ENCODE results near the gene PARD3.
A peak's percentile ranks its signal among the peaks of the same experiment; 100 is the strongest.

The PARD3 gene

DNA sequence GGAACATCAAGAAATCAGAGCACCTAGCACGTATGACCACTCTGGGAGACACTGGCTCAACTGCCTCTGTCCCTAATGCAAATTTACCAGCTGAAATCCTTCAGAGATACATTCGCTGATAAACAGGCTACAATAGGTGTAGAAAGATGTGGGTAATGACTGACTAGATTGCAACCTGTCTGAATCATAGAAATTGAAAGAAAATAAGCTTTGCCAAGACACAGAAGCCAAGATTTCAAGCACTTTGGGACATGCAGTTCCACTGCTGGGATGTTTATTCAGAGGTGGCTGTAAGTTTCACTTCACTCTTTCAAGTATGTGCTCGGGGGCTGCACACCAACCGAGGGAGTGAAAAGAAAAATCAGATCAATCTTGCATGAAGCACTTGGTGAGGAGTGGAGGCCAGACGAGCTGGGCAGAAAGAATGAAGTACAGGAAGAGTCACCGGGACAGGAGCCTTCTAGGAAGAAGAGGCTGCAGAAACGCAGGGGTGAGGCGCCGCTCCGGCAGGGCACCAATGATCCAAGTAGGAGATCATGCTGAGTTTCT is 276.7 kb downstream of the PARD3 start:
- no peaks in the 10 kb centered on the region; the same call in 1 of the 2 replicates for H3K36me3 ChIP-seq (ENCODE audit: low read depth)
- no peak overlapping the region for H3K4me3 ChIP-seq (ENCODE audit: severe bottlenecking)
- TF ChIP-seq, protein P1, sequence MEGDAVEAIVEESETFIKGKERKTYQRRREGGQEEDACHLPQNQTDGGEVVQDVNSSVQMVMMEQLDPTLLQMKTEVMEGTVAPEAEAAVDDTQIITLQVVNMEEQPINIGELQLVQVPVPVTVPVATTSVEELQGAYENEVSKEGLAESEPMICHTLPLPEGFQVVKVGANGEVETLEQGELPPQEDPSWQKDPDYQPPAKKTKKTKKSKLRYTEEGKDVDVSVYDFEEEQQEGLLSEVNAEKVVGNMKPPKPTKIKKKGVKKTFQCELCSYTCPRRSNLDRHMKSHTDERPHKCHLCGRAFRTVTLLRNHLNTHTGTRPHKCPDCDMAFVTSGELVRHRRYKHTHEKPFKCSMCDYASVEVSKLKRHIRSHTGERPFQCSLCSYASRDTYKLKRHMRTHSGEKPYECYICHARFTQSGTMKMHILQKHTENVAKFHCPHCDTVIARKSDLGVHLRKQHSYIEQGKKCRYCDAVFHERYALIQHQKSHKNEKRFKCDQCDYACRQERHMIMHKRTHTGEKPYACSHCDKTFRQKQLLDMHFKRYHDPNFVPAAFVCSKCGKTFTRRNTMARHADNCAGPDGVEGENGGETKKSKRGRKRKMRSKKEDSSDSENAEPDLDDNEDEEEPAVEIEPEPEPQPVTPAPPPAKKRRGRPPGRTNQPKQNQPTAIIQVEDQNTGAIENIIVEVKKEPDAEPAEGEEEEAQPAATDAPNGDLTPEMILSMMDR (IDR thresholded peaks at IDR 0.05; ENCODE audit: poor library complexity, severe bottlenecking) = no peak
- no peak for DNase-seq (ENCODE audit: low spot score)
- no peaks in the 10 kb centered on the region for H3K4me1 ChIP-seq (ENCODE audit: insufficient read depth, poor library complexity, severe bottlenecking)
- peak overlapping the region; percentile 16 for H3K27ac ChIP-seq (ENCODE audit: poor library complexity, severe bottlenecking)
- peak; percentile 38; the same call in 2 of the 3 replicates for ATAC-seq (ENCODE audit: low read depth)
- H3K9me3 ChIP-seq (ENCODE audit: severe bottlenecking) = no peaks in the 10 kb centered on the region
- no peaks in the 10 kb centered on the region for H3K27me3 ChIP-seq (ENCODE audit: insufficient read depth, poor library complexity, severe bottlenecking)

DNA sequence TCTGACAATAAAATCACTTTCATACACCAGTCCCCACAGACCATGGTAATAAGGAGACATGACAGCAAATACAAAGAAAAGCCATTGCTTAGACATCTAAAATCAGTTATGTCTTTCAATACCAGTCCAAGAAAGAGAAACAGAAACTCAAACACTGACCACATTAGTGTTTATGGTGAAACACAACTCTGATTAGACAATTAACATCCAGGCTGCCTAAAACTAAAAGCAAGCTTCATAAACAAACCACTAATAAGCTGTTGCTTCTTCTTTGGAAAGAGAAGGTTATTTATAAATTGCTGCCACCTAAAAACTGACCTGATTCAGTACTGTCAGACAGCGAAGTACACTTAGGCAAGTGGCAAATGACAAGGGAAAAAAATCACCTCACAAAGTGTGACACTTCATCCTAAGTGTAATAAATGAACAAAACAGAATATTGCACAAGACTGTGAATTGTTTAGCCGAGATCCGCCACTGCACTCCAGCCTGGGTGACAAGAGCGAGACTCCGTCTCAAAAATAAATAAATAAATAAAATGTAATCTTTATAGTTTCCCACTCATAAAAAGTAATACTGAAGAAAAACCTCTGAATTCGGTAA is 277.4 kb downstream of the PARD3 start:
- Histone ChIP-seq H3K27ac (ENCODE audit: poor library complexity, severe bottlenecking) (peak overlapping the region; percentile 16), H3K4me1 (ENCODE audit: insufficient read depth, poor library complexity, severe bottlenecking) (no peaks in the 10 kb centered on the region), H3K27me3 (ENCODE audit: insufficient read depth, poor library complexity, severe bottlenecking) (no peaks in the 10 kb centered on the region)

DNA sequence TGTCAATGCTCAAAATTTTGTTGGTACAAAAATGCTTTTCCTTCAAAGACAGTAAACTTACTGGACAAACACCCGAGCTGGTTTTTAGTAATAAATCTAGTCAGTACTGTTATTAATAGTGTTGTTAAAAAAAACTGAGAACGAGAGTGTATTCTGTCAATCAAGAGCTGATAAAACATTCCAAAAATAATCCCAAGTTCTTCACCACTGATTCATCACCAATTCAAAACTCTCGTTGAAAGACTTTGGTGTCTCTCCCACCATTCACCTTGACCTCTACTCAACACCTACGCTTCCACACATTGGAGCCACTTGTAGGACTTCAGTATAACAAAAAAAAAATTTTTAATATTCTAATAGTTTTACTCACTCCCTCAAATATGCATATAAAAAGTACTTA is 279.2 kb downstream of the PARD3 start:
- Histone ChIP-seq H3K4me1 (ENCODE audit: insufficient read depth, poor library complexity, severe bottlenecking) (no peaks in the 10 kb centered on the region), H3K27me3 (ENCODE audit: insufficient read depth, poor library complexity, severe bottlenecking) (no peaks in the 10 kb centered on the region), H3K9me3 (ENCODE audit: severe bottlenecking) (no peaks in the 10 kb centered on the region), H3K27ac (ENCODE audit: poor library complexity, severe bottlenecking) (no peak overlapping the region), H3K4me3 (ENCODE audit: severe bottlenecking) (no peak overlapping the region), H3K36me3 (ENCODE audit: low read depth) (no peaks in the 10 kb centered on the region; the same call in 1 of the 2 replicates)
- DNase-seq (ENCODE audit: low spot score) (no peak), ATAC-seq (ENCODE audit: low read depth) (no peak)
- TF ChIP-seq, protein P1 (IDR thresholded peaks at IDR 0.05; ENCODE audit: poor library complexity, severe bottlenecking) = no peak

More for the DNA sequence above, 277.4 kb downstream of the PARD3 start:
- TF ChIP-seq, protein P1 (IDR thresholded peaks at IDR 0.05; ENCODE audit: poor library complexity, severe bottlenecking) = no peak
- no peak for DNase-seq (ENCODE audit: low spot score)
- H3K36me3 ChIP-seq (ENCODE audit: low read depth) = no peaks in the 10 kb centered on the region; the same call in 1 of the 2 replicates
- H3K4me3 ChIP-seq (ENCODE audit: severe bottlenecking) = no peak overlapping the region
- no peak for ATAC-seq (ENCODE audit: low read depth)
- no peaks in the 10 kb centered on the region for H3K9me3 ChIP-seq (ENCODE audit: severe bottlenecking)

DNA sequence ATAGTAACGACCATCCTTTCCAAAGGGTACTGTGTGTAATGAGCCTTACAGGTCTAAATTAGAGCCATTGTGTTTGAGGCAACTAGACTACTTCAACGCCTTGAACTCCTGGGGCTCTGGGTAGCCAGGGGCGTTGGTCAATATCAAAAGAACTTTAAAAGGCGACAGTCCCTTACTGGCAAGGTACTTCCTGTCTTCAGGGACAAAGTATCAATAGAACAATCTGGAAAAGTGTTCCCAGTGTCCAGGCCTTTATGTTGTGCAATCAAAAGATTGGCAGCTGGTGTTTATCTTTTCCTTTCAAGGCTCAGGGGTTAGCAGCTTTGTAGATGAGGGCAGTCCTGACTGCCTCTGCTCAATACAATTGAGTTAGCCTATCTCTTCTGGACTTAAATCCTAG is 284.3 kb downstream of the PARD3 start:
- ATAC-seq (ENCODE audit: low read depth) (no peak), DNase-seq (ENCODE audit: low spot score) (no peak)
- no peaks in the 10 kb centered on the region for H3K9me3 ChIP-seq (ENCODE audit: severe bottlenecking)
- no peak overlapping the region for H3K4me3 ChIP-seq (ENCODE audit: severe bottlenecking)
- TF ChIP-seq, protein P1 (IDR thresholded peaks at IDR 0.05; ENCODE audit: poor library complexity, severe bottlenecking) = no peak
- H3K27me3 ChIP-seq (ENCODE audit: insufficient read depth, poor library complexity, severe bottlenecking) = no peaks in the 10 kb centered on the region
- peaks cover 30% of the 10 kb centered on the region for H3K4me1 ChIP-seq (ENCODE audit: insufficient read depth, poor library complexity, severe bottlenecking)
- H3K27ac ChIP-seq (ENCODE audit: poor library complexity, severe bottlenecking) = no peak overlapping the region
- no peaks in the 10 kb centered on the region for H3K36me3 ChIP-seq (ENCODE audit: low read depth)

DNA sequence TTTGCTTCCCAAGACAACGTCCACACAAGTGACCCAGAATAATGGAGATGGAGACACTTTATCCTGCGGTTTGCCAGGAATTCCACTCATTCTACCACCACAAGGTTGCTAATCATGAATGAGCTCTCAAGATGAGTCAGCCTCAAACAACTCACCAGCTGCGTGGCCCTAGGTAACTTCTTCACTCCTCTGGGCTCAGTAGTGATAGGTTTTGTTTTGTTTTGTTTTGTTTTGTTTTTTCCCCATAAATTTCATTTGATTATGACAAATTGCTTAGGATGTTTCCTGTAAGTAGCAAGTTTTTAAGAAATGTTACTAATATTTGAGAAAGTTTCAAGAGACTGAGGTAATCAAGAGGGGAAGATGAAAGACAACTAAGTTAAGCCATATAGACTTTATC is 286.8 kb downstream of the PARD3 start:
- peaks cover 35% of the 10 kb centered on the region for H3K4me1 ChIP-seq (ENCODE audit: insufficient read depth, poor library complexity, severe bottlenecking)
- H3K36me3 ChIP-seq (ENCODE audit: low read depth) = no peaks in the 10 kb centered on the region
- TF ChIP-seq, protein P1 (IDR thresholded peaks at IDR 0.05; ENCODE audit: poor library complexity, severe bottlenecking) = no peak
- peak; percentile 78 for DNase-seq (ENCODE audit: low spot score)
- H3K27me3 ChIP-seq (ENCODE audit: insufficient read depth, poor library complexity, severe bottlenecking) = no peaks in the 10 kb centered on the region
- H3K27ac ChIP-seq (ENCODE audit: poor library complexity, severe bottlenecking) = peak overlapping the region; percentile 97
- peak; percentile 94 for ATAC-seq (ENCODE audit: low read depth)
- H3K4me3 ChIP-seq (ENCODE audit: severe bottlenecking) = no peak overlapping the region
- H3K9me3 ChIP-seq (ENCODE audit: severe bottlenecking) = no peaks in the 10 kb centered on the region
